ENCODE results near the gene KRTAP4-8.
"Not testable (repeated sequence)": the region's sequence is repeated elsewhere in the genome, so short reads cannot be mapped to it uniquely, and the experiment has no call there.

Gene KRTAP4-8

DNA sequence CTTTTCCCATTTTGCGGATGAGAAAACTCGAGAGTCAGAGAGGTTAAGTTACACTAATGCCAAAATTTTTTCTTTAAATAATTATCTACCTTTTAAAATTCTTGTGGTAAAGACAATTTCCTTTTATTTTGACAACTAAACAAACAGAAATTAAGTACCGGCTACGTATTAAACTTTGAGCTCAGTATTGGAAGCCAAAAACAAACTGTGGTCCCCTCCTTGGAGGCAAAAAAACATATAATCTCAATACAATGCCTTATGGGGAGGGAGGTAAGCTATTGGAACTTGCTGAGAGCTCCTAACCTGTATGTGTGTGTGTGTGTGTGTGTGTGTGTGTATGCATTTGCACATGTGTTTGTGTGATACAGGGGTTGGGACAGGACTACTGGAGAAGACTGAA, 34.5 kb downstream of the KRTAP4-8 start:
- no peak for DNase-seq

DNA sequence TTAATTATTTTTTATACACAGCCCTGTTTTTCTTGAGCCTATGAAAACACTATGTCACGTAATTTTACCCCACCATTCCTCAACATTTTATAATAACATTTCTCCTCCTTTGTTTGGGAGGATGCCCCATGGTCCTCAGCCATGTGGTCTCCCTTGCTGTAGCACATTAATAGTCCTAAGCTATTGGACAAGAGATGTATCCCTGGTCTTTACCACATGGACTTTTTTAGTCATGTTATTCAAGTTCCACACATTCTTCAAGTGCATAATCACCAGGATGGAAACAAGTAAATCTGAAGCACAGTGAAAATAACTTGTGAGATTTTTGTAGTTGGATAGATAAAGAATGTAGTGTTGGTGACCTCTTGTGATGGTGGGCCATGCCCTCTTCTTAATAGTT, 36.0 kb downstream of the KRTAP4-8 start:
- DNase-seq, result no peak

DNA sequence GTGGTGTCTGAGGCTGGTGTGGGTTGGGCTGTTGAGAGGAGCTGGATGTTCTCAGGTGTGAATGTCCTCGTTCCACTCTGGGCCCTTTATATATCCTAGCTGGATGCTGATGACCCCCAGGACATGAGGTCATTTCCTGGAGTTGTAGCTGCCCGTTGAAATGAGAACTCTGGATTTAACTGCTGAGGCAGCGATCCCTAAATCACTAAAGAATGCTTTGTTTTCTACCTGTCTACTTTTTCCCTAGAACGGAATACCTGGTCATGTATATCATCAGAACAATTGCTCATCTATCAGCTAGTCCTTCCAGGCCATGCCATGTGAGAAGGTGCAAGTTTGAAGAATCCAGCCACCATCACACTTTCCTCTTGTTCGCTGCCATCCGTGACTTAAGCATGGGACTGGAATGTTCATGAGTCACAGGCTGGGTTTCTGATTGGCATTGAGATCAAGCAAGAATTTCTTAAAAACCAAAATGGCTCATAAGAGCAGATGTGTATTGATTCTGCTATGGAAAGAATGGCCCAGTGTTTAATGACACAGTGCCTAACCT, 37.8 kb downstream of the KRTAP4-8 start, which contains the start of gene KRTAP2-3:
Gene KRTAP2-3 (minus strand): TSS at position 63 of the 553 bp plus-strand sequence. CDS start 64 bp downstream, outside the sequence.
- no peak for DNase-seq

DNA sequence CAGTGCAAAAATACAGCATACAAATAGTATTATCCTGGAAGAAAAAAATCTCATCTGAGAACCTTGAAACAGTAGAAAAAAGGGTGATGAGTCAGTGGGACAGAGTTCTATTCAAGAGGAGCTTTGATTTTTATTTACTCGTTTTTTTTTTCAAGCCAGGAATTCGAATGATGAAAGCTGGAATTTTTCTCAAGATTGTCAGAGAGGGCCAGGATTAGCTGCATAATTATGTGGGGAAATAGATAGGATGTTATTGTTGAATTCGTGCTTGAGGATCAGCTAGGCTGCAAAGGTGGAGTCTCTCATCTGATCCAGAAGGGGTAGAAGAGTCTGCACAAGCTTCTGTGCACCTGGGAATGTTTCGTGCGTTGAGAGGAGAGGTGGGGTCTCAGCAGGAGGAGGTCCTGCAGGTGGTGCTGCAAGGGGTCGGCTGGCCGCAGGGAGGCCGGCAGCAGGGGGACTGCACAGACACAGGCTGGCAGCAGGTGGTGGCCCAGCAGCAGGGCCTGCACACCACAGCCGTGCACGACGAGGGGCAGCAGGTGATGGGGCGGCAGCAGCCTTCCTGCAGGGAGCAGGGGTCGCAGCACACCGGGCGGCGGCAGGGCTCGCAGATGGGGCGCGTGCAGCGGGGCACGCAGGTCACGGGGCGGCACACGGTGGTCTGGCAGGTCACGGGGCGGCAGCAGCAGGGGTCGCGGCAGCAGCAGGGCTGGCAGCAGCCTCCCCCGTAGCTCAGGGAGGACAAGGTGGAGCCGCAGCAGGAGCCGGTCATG, 38.5 kb downstream of the KRTAP4-8 start:
- DNase-seq, result not testable (repeated sequence)

DNA sequence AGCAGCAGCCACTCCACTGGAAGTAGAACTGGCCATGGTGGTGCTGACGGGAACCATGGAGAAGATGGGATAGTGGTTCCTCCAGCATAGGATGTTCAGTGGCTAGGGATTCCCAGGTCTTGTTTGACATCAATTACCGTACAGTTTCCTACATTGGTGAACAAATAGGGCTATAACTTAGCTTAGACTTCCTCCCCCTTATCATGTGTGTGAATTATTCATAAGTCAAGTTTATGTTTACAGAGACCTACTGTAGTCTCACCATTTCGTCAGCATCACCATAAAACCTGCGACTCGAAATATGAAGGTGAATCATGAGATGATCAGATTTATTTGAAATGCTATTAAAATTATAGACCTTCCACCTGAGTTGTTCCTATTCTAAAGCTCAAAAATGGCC, 39.2 kb downstream of the KRTAP4-8 start:
- no peak for DNase-seq

DNA sequence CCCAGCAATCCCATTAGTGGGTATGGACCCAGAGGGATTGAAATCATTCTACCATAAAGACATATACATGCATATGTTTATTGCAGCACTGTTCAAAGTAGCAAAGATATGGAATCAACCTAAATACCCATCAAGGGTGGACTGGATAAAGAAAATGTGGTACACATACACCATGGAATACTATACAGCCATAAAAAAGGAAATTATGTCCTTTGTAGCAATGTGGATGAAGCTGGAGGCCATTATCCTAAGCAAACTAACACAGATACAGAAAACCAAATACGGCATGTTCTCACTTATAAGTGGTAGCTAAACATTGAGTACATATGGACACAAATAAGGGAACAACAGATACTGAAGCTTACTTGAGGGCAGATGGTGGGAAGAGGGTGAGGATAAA, 40.4 kb downstream of the KRTAP4-8 start:
- no peak for DNase-seq

DNA sequence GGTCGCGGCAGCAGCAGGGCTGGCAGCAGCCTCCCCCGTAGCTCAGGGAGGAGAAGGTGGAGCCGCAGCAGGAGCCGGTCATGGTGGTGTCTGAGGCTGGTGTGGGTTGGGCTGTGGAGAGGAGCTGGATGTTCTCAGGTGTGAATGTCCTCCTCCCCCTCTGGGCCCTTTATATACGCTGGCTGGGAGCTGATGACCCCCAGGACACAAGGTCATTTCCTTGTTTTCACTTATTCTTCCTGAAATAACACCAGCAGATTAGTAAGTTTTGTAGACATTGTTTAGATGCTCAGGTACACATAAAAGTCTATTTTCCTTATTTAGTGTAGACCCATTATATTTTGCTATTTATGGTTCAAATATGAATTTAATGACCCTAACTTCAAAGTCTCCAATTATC, 42.8 kb downstream of the KRTAP4-8 start, which contains the start of gene KRTAP2-2:
Gene KRTAP2-2 (minus strand): TSS at position 101 of the 400 bp plus-strand sequence. CDS start 19 bp downstream, at position 82.
- DNase-seq, result not testable (repeated sequence)

DNA sequence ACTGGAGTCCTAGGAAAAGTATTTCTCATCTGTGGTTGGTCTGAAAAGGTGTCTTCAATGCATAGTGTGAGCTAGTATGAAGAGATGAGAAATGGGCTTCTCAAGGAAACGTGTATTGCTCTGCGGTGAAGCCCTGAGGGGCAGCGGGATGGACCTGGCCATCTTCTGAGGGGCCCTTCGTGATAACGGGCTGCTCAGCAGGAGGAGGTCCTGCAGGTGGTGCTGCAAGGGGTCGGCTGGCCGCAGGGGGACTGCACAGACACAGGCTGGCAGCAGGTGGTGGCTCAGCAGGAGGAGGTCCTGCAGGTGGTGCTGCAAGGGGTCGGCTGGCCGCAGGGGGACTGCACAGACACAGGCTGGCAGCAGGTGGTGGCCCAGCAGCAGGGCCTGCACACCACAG, 43.4 kb downstream of the KRTAP4-8 start:
- not testable (repeated sequence) for DNase-seq

DNA sequence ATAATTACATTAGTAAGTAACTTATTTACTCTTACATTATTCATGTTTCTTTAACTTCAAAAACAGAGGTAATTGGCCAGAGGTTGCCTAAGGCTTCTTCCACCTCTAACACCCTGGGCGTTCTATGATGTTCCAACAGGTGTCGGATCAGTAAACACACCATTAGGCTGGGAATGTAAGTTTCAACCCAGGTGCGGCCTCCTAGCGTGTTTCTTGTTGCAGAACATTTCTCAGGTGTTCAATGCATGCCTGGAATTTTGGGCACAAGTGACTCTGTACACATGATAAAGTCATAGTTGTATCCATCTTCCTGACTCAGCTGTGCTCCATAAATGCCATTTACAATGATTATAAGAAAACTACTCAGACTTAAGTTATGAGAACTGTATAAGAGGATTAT, 43.9 kb downstream of the KRTAP4-8 start:
- DNase-seq, result no peak

DNA sequence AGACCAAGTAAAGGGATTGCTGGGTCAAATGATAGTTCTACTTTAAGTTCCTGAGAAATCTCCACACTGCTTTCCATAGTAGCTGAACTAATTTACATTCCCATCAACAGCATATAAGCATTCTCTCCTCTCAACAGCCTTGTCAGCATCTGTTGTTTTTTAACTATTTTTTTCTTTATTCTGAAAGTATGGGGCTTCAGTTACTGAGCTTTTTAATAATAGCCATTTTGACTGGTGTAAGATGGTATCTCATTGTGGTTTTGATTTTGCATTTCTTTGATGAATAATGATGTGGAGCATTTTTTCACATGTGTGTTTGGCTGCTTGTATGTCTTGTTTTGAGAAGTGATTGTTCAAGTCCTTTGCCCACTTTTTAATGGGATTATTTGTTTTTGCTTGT, 45.4 kb downstream of the KRTAP4-8 start:
- no peak for DNase-seq

DNA sequence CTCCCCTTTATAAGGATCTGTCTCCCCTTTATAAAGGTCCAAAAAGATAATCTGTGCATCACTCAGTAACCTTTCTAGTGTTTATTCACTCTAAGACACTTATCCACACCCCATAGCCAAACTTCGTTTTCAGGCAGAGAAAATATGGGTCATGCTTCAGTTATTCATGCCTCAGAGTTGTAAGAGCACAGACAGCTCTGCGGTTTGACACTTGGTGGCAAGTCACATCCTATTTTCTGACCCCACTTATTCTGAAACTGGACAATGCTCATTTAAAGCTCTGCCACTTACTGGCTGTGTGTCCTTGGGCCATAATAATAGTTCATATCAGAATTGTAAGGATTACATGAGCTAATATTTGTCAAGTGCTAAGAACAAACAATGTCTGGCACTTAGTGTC, 48.8 kb downstream of the KRTAP4-8 start:
- DNase-seq, result no peak

DNA sequence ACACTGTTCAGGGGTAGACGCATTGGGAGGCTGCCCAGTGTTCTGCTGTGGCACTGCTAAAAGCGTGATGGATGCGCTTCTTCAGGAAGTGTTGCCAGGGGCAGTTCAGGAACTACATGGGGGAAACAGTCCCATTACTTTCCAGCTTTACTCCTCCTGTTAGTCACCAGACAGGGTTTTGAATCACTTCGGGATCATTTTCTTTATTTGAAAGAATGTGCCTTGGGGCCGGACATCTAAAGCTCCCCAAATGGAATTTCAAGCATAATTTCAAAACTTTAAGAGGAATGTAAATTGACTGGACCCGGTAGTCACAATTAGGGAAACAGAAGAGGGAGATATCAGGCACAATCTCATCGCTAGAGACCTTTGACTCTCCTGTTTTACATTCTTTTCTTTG, 49.5 kb downstream of the KRTAP4-8 start:
- DNase-seq, result no peak

Data from NCI-H1105 (cell line).